Glutamatergic neuron (in vitro differentiated cells): ENCODE data around the gene DOCK1. TPM values are rescaled to one million over a fixed set of nuclear protein-coding genes. Genes with fewer than 3 reads are reported as not detected.
A peak's percentile ranks its signal among the peaks of the same experiment; 100 is the strongest.

Experiments used
- DNase-seq: peaks from one replicate; pipeline ENCODE4 v3.0.0; 2022
- H3K27ac Mint-ChIP-seq: one replicate; pipeline ENCODE4 v1.8.0; 2020; ENCODE audit warnings: mild to moderate bottlenecking, mixed read lengths, inconsistent platforms; ENCODE audit not compliant: unreplicated experiment
- H3K27me3 Mint-ChIP-seq: one replicate; pipeline ENCODE4 v1.8.0; 2020; ENCODE audit warnings: mild to moderate bottlenecking, moderate library complexity, mixed read lengths, inconsistent platforms; ENCODE audit not compliant: unreplicated experiment
- H3K36me3 Mint-ChIP-seq: one replicate; pipeline ENCODE4 v1.8.0; 2020; ENCODE audit warnings: mild to moderate bottlenecking, mixed read lengths, inconsistent platforms; ENCODE audit not compliant: unreplicated experiment
- H3K4me1 Mint-ChIP-seq: one replicate; pipeline ENCODE4 v1.8.0; 2020; ENCODE audit warnings: mild to moderate bottlenecking, low read depth, mixed read lengths, inconsistent platforms; ENCODE audit not compliant: unreplicated experiment
- H3K4me3 Mint-ChIP-seq: one replicate; pipeline ENCODE4 v1.8.0; 2020; ENCODE audit warnings: mild to moderate bottlenecking, mixed read lengths, inconsistent platforms; ENCODE audit not compliant: unreplicated experiment
- H3K9me3 Mint-ChIP-seq: one replicate; pipeline ENCODE4 v1.8.0; 2020; ENCODE audit warnings: mild to moderate bottlenecking, moderate library complexity, mixed read lengths, inconsistent platforms; ENCODE audit not compliant: unreplicated experiment
- CTCF ChIP-seq: fragments of 200-600 bp; sonication (generic); IDR thresholded peaks from one replicate; pipeline ENCODE4 v1.5.0; 2021; ENCODE audit not compliant: partially characterized antibody, unreplicated experiment
- total RNA-seq: library from RNA; stranded (reverse); fragmentation: NEBNext Ultra II Directional; extraction: Animal tissue kit (Norgen Biotek cat#: 25700); gene quantifications from one replicate; pipeline ENCODE4 v1.2.1, GENCODE V29; 2021; ENCODE audit not compliant: unreplicated experiment

Gene DOCK1
- total RNA-seq, 1 donor from 2014 or later: 19.7 TPM

DNA sequence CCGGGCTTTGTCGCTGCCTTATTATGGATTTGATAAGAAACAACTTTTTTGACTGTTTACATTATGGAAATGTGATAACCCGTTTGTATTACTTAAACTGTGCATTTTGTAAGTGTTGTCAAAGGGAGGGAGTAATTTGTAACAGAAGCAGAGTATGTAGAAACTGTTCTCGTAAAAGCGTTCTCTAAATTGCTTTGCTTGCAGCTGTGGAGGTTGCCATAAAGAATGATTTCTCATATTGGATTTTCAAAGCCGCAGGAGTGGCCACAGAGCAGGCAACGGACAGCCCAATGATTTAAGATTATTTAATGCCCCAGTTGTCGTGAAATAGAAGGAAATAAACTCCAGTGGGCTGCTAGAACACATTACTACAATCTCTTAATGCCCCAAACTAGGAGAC, 405.2 kb downstream of the DOCK1 start:
- no peak for TF ChIP-seq CTCF
- no peak overlapping the region for H3K27ac Mint-ChIP-seq
- no peaks in the 10 kb centered on the region for H3K36me3 Mint-ChIP-seq
- peaks cover 29% of the 10 kb centered on the region for H3K4me1 Mint-ChIP-seq
- peaks cover 5% of the 10 kb centered on the region for H3K9me3 Mint-ChIP-seq
- H3K4me3 Mint-ChIP-seq: no peak overlapping the region
- H3K27me3 Mint-ChIP-seq: no peaks in the 10 kb centered on the region
- no peak for DNase-seq

DNA sequence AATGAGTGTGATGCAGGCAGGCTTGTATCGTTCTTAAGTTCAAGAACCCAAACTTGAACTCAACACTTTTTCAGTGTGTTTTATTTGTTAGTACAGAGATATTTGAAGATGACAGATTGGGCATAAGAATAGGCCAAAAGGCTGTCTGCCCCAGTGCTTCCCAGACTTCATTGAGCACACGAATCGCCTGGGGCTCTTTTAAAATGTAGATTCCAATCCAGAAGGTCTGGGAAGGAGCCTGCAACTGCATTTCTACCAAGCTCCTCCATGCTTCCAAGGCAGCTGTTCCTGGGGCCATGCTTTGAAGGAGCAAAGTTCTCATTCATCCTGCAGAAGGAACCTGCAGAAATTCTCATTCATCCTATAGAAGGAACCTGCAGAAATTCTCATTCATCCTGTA, 405.7 kb downstream of the DOCK1 start:
- no peak for DNase-seq
- peaks cover 29% of the 10 kb centered on the region for H3K4me1 Mint-ChIP-seq
- no peaks in the 10 kb centered on the region for H3K27me3 Mint-ChIP-seq
- no peaks in the 10 kb centered on the region for H3K36me3 Mint-ChIP-seq
- TF ChIP-seq CTCF: no peak
- no peak overlapping the region for H3K4me3 Mint-ChIP-seq
- no peak overlapping the region for H3K27ac Mint-ChIP-seq
- peaks cover 5% of the 10 kb centered on the region for H3K9me3 Mint-ChIP-seq

DNA sequence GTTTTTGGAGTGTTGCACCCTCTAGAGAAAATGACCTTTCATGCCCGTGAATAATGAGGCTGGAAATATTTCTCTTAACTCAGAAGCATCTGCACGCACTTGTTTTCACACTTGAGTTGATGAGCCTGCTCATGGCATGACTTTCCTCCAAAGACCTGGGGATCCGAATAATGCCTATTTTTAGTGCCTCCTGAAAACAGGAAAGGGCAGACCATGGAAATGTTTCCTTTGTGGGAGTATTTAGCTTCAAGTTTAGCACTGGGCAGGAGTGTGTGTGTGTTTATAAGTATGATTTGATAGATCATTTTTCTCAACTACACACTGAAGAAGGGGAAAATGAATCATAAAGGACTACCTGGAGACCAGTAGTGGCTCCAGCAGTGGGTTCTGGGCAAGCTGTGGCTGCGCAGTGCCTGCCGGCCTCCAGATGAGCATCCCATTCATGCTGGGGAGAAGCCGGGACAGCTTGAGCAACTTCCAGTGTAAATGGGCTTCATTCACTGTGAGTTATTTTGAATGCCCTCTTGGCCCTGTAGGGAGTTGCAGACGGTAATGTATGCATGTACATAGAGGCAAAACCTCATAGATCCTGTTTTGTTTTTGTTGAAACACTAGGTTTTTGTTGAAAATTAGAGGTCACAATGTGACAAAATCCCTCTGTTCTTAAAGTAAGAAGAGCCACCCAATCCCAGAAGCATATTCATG, 408.9 kb downstream of the DOCK1 start:
- no peaks in the 10 kb centered on the region for H3K27me3 Mint-ChIP-seq
- peaks cover 32% of the 10 kb centered on the region for H3K4me1 Mint-ChIP-seq
- H3K36me3 Mint-ChIP-seq: no peaks in the 10 kb centered on the region
- no peak overlapping the region for H3K4me3 Mint-ChIP-seq
- H3K27ac Mint-ChIP-seq: peak overlapping the region; percentile 14
- peaks cover 2% of the 10 kb centered on the region for H3K9me3 Mint-ChIP-seq
- DNase-seq: no peak
- no peak for TF ChIP-seq CTCF

DNA sequence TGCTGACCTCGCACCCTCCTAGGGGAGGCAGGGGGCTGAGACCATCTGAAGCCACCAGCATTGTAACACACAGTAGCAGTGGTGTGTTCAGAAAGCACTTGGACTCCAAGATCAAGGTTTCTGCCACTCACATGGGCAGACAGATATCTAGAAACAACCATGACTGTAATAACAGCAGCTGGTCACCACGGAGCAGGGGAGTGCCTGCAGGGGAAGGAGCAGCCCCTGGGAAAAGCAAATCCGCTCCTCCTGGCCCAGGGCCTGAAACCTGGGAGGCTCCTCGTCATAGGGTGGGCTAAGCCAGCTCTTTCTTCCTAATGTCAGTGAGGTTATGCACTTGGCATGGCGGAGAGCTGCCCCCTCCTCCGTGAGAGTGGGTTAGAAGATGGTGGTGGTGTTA, 409.6 kb downstream of the DOCK1 start:
- no peaks in the 10 kb centered on the region for H3K36me3 Mint-ChIP-seq
- H3K9me3 Mint-ChIP-seq: peaks cover 2% of the 10 kb centered on the region
- TF ChIP-seq CTCF: no peak
- DNase-seq: no peak
- H3K27ac Mint-ChIP-seq: peak overlapping the region; percentile 14
- no peaks in the 10 kb centered on the region for H3K27me3 Mint-ChIP-seq
- no peak overlapping the region for H3K4me3 Mint-ChIP-seq
- H3K4me1 Mint-ChIP-seq: peaks cover 32% of the 10 kb centered on the region

GRCh38 chr10:127315888-127316287, 410.7 kb downstream of the DOCK1 start:
- Mint-ChIP-seq H3K36me3 (no peaks in the 10 kb centered on the region), H3K27me3 (no peaks in the 10 kb centered on the region), H3K27ac (no peak overlapping the region), H3K4me1 (peaks cover 26% of the 10 kb centered on the region), H3K4me3 (no peak overlapping the region), H3K9me3 (peaks cover 2% of the 10 kb centered on the region)
- TF ChIP-seq CTCF: no peak
- no peak for DNase-seq
